NB4 (cell line): ENCODE data around the gene PTRH1.

ENCODE experiments used
- MAX ChIP-seq: IDR thresholded peaks from 2 replicates; pipeline ENCODE4 v1.6.1; 2011; ENCODE audit warnings: low read depth, low read length
- MYC ChIP-seq: IDR thresholded peaks from 2 replicates; pipeline ENCODE4 v1.6.1; 2011; ENCODE audit warnings: low read depth, low read length
- POLR2A ChIP-seq: IDR thresholded peaks from 2 replicates; pipeline ENCODE4 v1.6.1; 2011; ENCODE audit warnings: mild to moderate bottlenecking; ENCODE audit not compliant: insufficient read length; ENCODE audit errors: extremely low read depth
- TF ChIP-seq, protein P1 (sequence below): IDR thresholded peaks from one replicate; pipeline ENCODE4 v1.5.1; 2012; ENCODE audit warnings: low read depth, low read length

GRCh38 chr9:127732444-127732843 lies 17.0 kb upstream of the PTRH1 start:
- TF ChIP-seq, protein P1, sequence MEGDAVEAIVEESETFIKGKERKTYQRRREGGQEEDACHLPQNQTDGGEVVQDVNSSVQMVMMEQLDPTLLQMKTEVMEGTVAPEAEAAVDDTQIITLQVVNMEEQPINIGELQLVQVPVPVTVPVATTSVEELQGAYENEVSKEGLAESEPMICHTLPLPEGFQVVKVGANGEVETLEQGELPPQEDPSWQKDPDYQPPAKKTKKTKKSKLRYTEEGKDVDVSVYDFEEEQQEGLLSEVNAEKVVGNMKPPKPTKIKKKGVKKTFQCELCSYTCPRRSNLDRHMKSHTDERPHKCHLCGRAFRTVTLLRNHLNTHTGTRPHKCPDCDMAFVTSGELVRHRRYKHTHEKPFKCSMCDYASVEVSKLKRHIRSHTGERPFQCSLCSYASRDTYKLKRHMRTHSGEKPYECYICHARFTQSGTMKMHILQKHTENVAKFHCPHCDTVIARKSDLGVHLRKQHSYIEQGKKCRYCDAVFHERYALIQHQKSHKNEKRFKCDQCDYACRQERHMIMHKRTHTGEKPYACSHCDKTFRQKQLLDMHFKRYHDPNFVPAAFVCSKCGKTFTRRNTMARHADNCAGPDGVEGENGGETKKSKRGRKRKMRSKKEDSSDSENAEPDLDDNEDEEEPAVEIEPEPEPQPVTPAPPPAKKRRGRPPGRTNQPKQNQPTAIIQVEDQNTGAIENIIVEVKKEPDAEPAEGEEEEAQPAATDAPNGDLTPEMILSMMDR = no peak
- TF ChIP-seq POLR2A = no peak
- TF ChIP-seq MAX = no peak
- no peak for TF ChIP-seq MYC
